GM23248 (cell line): Measurements from ENCODE around the gene TFB1M. TPM values are rescaled to one million over a fixed set of nuclear protein-coding genes. Genes with fewer than 3 reads are reported as not detected.

Source experiments
- DNase-seq: peaks from one replicate; pipeline ENCODE4 v3.0.0-alpha.2; 2015
- H2AFZ ChIP-seq: fragments of 200-600 bp; sonication (generic); 2 replicates; pipeline ENCODE4 v1.6.1; 2016; ENCODE audit warnings: antibody characterized with exemption
- H3F3A ChIP-seq: fragments of 200-600 bp; sonication (generic); 2 replicates; pipeline ENCODE4 v1.6.1; 2016; ENCODE audit warnings: mild to moderate bottlenecking, antibody characterized with exemption, mixed run types; ENCODE audit not compliant: insufficient read depth
- H3K27ac ChIP-seq: fragments of 200-600 bp; sonication (generic); 2 replicates; pipeline ENCODE4 v1.5.1; 2016; ENCODE audit warnings: mild to moderate bottlenecking
- H3K27me3 ChIP-seq: fragments of 200-600 bp; sonication (generic); replicated peaks from 2 replicates; pipeline ENCODE4 v1.6.1; 2016; ENCODE audit warnings: mild to moderate bottlenecking; ENCODE audit not compliant: insufficient read depth
- H3K36me3 ChIP-seq: fragments of 200-600 bp; sonication (generic); 2 replicates; pipeline ENCODE4 v1.6.1; 2016; ENCODE audit warnings: low read depth, mild to moderate bottlenecking
- H3K4me1 ChIP-seq: fragments of 200-600 bp; sonication (generic); 2 replicates; pipeline ENCODE4 v1.6.1; 2016; ENCODE audit warnings: mild to moderate bottlenecking; ENCODE audit not compliant: insufficient read depth
- H3K4me2 ChIP-seq: fragments of 200-600 bp; sonication (generic); one replicate; pipeline ENCODE4 v1.6.1; 2016; ENCODE audit warnings: mild to moderate bottlenecking; ENCODE audit not compliant: unreplicated experiment
- H3K4me3 ChIP-seq: fragments of 200-600 bp; sonication (generic); 2 replicates; pipeline ENCODE4 v1.5.1; 2016; ENCODE audit warnings: mild to moderate bottlenecking
- H3K79me2 ChIP-seq: fragments of 200-600 bp; sonication (generic); 2 replicates; pipeline ENCODE4 v1.6.1; 2016; ENCODE audit warnings: mild to moderate bottlenecking; ENCODE audit not compliant: insufficient read depth
- H3K9ac ChIP-seq: fragments of 200-600 bp; sonication (generic); 2 replicates; pipeline ENCODE4 v1.6.1; 2016; ENCODE audit warnings: mild to moderate bottlenecking
- H3K9me2 ChIP-seq: fragments of 200-600 bp; sonication (generic); 2 replicates; pipeline ENCODE4 v1.6.1; 2016; ENCODE audit warnings: mixed run types, mild to moderate bottlenecking, moderate library complexity; ENCODE audit not compliant: insufficient read depth
- H3K9me3 ChIP-seq: fragments of 200-600 bp; sonication (generic); one replicate; pipeline ENCODE4 v1.6.1; 2017; ENCODE audit warnings: low read depth
- H4K20me1 ChIP-seq: fragments of 200-600 bp; sonication (generic); 2 replicates; pipeline ENCODE4 v1.6.0; 2016; ENCODE audit not compliant: insufficient read depth
- EZH2 ChIP-seq: fragments of 200-600 bp; sonication (generic); IDR thresholded peaks from 2 replicates; pipeline ENCODE4 v1.6.1; 2018; ENCODE audit warnings: antibody characterized with exemption, mild to moderate bottlenecking; ENCODE audit not compliant: insufficient read depth, poor library complexity, severe bottlenecking
- EZH2phosphoT487 ChIP-seq: fragments of 200-600 bp; sonication (generic); IDR thresholded peaks from 2 replicates; pipeline ENCODE4 v1.6.1; 2018; ENCODE audit warnings: antibody characterized with exemption, moderate library complexity, mild to moderate bottlenecking, low read depth; ENCODE audit not compliant: insufficient read depth
- WGBS, 2 experiments: methylation state at CpG; one replicate each; pipeline ENCODE4 v1.1.6; 2015 to 2017; ENCODE audit warnings: low lambda C conversion rate in 2 of 2, low coverage in 1 of 2; ENCODE audit errors: missing lambda C conversion rate in 2 of 2; 5-methylcytosine and 5-hydroxymethylcytosine counted together
- in situ Hi-C: fragments of 300-500 bp; cut with MboI; formaldehyde crosslinking; loops from 2 replicates; pipeline ENCODE4 v1.15.0; 2020
- polyA plus RNA-seq: library from polyadenylated mRNA; unstranded; fragments of >200 nt; fragmentation: Nextera tagmentation; extraction: Ambion mirVana; gene quantifications from 2 replicates; pipeline ENCODE4 v1.2.1, GENCODE V29; 2016
- total RNA-seq: library from RNA; depleted of rRNA; stranded (reverse); fragments of >200 nt; shearing (Covaris generic); gene quantifications from 2 replicates; pipeline ENCODE4 v1.2.3, GENCODE V29; 2014

TFB1M gene
- total and polyA plus RNA-seq, 2 experiments from 2014 or later: 9.0 to 14.0 TPM

GRCh38 chr6:155244434-155244833, 69.8 kb downstream of the TFB1M start:
- no peak for DNase-seq
- no peak overlapping the region for H3K4me3 ChIP-seq
- H3K9me3 ChIP-seq: no peaks in the 10 kb centered on the region
- in situ Hi-C loops: loop anchor here (10.0 kb wide), 1 partner anchor 320 kb away; no protein-coding TSS in a partner anchor
- H3K4me2 ChIP-seq: no peak overlapping the region
- no peak for TF ChIP-seq EZH2phosphoT487
- no peak for TF ChIP-seq EZH2
- no peak overlapping the region for H3K9ac ChIP-seq
- H2AFZ ChIP-seq: no peak overlapping the region
- H3K27ac ChIP-seq: no peak overlapping the region
- no peaks in the 10 kb centered on the region for H3K9me2 ChIP-seq
- H3K27me3 ChIP-seq: no peaks in the 10 kb centered on the region
- H4K20me1 ChIP-seq: no peaks in the 10 kb centered on the region
- H3K79me2 ChIP-seq: no peaks in the 10 kb centered on the region
- H3K4me1 ChIP-seq: no peaks in the 10 kb centered on the region
- no peaks in the 10 kb centered on the region for H3K36me3 ChIP-seq
- no peaks in the 10 kb centered on the region for H3F3A ChIP-seq
- WGBS, 2 experiments: 79 to 82% methylated on average over 4 of the region's 4 CpGs

DNA sequence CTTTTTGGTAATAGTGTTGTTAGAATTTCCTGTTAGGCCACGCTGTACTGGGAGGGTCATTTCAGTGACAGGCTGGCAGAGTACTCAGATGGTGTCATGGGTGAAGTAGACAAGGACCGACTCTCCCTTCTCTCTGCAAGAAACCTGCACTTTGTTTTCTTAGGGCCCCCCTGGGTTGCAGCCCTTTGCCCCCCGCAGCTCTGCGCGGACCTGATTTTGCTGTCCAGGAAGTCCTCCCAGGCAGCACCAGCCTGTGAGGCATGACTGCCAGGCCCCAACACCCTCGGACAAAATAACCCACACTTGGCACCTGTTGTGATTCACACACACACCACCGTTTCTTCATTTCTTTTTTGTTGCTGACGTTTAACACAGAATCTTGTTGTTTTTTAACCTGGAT, 72.3 kb downstream of the TFB1M start:
- no peak overlapping the region for H2AFZ ChIP-seq
- no peaks in the 10 kb centered on the region for H3K79me2 ChIP-seq
- no peak for DNase-seq
- no peaks in the 10 kb centered on the region for H3K36me3 ChIP-seq
- H3F3A ChIP-seq: no peaks in the 10 kb centered on the region
- no peak overlapping the region for H3K4me2 ChIP-seq
- H3K27ac ChIP-seq: no peak overlapping the region
- no peaks in the 10 kb centered on the region for H4K20me1 ChIP-seq
- in situ Hi-C loops: loop anchor here (10.0 kb wide), 1 partner anchor 317 kb away; no protein-coding TSS in a partner anchor
- WGBS, 2 experiments: 81 to 87% methylated on average over 8 of the region's 8 CpGs
- H3K4me3 ChIP-seq: no peak overlapping the region
- no peaks in the 10 kb centered on the region for H3K27me3 ChIP-seq
- no peaks in the 10 kb centered on the region for H3K9me2 ChIP-seq
- no peaks in the 10 kb centered on the region for H3K9me3 ChIP-seq
- no peak overlapping the region for H3K9ac ChIP-seq
- TF ChIP-seq EZH2phosphoT487: no peak
- no peak for TF ChIP-seq EZH2
- no peaks in the 10 kb centered on the region for H3K4me1 ChIP-seq

DNA sequence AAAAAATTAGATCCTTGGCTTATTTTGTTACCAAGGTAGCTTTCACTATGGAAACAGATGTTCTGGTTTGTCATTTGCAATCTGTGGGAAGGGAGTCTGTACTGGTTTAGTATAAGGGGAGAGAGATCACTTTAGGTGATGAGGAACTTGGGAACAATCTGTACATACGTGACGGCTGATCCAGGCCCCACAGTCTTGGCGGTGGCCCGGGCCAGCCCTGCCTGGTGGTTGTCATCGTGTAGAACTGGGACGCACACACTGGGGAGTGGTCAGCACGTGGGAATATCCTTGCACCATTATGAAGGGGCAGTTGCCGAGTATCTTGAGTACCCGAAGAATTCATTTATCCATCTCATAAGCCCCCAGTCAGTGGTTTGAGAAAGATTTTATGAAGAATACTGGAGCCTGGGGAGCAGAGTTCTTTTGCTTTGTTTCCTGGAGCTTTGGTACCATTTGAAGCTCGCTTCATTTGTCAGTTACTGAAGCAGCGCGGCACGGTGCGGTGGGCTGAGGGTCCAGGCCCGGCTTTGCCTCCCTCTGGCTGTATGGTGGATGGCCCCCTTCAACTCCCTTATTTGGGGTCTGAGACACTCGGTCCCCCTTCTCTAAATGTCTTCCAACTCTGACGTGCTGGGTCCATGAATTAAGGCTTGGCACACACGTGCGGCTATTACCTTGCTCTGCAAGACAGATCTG, 73.2 kb downstream of the TFB1M start:
- Histone ChIP-seq H3F3A (no peaks in the 10 kb centered on the region), H3K4me1 (no peaks in the 10 kb centered on the region), H2AFZ (no peak overlapping the region), H3K9me2 (no peaks in the 10 kb centered on the region), H3K36me3 (no peaks in the 10 kb centered on the region), H3K79me2 (no peaks in the 10 kb centered on the region), H3K9me3 (no peaks in the 10 kb centered on the region), H4K20me1 (no peaks in the 10 kb centered on the region), H3K4me3 (no peak overlapping the region), H3K27me3 (no peaks in the 10 kb centered on the region), H3K4me2 (no peak overlapping the region), H3K9ac (no peak overlapping the region), H3K27ac (no peak overlapping the region)
- DNase-seq: no peak
- in situ Hi-C loops: loop anchor here (10.0 kb wide), 1 partner anchor 316 kb away; no protein-coding TSS in a partner anchor
- TF ChIP-seq EZH2phosphoT487 (no peak), EZH2 (no peak)
- 91 to 94% methylated on average over 19 of the region's 19 CpGs for WGBS, 2 experiments

GRCh38 chr6:155237613-155238012, 76.7 kb downstream of the TFB1M start:
- DNase-seq: no peak
- H3K9ac ChIP-seq: no peak overlapping the region
- no peaks in the 10 kb centered on the region for H3K4me1 ChIP-seq
- H2AFZ ChIP-seq: no peak overlapping the region
- H4K20me1 ChIP-seq: no peaks in the 10 kb centered on the region
- TF ChIP-seq EZH2 (no peak), EZH2phosphoT487 (no peak)
- H3K27me3 ChIP-seq: no peaks in the 10 kb centered on the region
- no peaks in the 10 kb centered on the region for H3K9me2 ChIP-seq
- WGBS, 2 experiments: 94 to 100% methylated on average over 1 of the region's 1 CpG
- no peaks in the 10 kb centered on the region for H3K9me3 ChIP-seq
- in situ Hi-C loops: no loop called here
- H3K4me3 ChIP-seq: no peak overlapping the region
- H3K36me3 ChIP-seq: no peaks in the 10 kb centered on the region
- H3F3A ChIP-seq: no peaks in the 10 kb centered on the region
- H3K4me2 ChIP-seq: no peak overlapping the region
- no peaks in the 10 kb centered on the region for H3K79me2 ChIP-seq
- no peak overlapping the region for H3K27ac ChIP-seq
